ENCODE data around the gene OBP2A.
"Not testable (repeated sequence)": the region's sequence is repeated elsewhere in the genome, so short reads cannot be mapped to it uniquely, and the experiment has no call there.

Gene OBP2A, protein sequence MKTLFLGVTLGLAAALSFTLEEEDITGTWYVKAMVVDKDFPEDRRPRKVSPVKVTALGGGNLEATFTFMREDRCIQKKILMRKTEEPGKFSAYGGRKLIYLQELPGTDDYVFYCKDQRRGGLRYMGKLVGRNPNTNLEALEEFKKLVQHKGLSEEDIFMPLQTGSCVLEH

DNA sequence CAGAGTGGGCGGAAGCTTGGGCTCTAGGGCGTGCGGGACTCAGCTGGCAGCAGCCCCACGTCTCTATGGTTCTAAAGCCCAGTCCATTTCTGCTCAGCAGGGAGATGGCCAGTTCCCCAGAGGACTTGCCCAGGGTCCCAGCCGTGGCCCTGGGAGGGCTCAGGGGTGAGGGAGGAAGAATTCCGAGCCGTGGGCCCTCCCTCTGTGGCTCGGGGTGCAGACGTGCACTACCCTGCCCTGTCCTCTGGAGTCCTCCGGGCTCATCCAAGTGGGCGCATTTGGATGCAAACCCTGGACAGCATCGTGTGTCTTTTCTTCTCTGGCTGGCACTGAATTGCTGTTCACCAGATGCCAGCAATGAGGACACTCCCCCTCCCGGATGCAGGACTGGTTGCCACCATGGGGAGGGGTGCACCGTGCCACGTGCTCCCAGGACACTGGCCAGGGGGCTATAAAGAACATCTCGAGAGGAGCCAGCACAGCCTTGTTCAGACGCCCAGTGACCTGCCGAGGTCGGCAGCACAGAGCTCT is at the start of gene OBP2A:
Gene OBP2A (plus strand): TSS at position 481 of the 531 bp plus-strand sequence. CDS start 55 bp downstream, outside the sequence.
- H3K27me3 Mint-ChIP-seq (ENCODE audit: low read depth); H3K4me1 Mint-ChIP-seq (ENCODE audit: low read depth); H3K9me3 Mint-ChIP-seq; H3K4me3 Mint-ChIP-seq; H3K36me3 Mint-ChIP-seq (ENCODE audit: low read depth); DNase-seq (ENCODE audit: low spot score); H3K27ac Mint-ChIP-seq: not testable (repeated sequence)

DNA sequence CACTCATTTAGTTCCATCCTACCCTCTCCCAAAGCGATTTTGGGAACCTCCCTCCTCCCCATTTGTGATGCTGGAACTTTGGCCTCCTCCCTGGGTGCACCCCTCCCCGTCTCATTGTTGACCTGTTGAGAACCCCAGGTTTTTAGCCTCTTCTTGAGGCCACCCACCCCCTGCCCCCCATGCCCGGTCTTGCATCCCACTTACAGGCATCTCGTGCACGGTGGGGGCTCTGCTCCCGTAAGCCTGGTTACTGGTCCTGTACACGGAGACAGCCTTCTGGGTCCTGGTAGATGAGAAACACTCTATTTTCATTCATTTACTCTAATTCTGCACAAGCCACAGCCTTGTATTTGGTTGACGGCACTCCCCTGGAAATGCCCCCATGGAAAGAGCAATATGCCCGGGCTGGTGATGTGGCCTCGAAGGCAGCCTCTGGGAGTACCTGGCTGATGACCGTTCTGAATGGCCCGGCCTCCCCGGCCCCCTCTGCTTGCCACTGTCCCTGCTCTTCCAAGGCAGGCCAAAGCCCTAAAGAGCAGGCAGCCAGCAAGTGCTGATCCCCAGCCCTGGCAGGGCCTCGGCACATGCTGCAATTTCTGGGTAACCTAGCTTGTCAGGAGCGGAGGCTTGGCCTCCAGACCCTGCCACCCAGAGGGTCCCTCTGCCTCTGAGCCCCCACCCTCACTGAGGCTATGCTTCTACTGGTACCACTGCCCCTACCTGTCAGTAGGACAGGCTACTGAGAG is 47.4 kb upstream of the OBP2A start:
- H3K4me3 Mint-ChIP-seq: no peak overlapping the region
- H3K27ac Mint-ChIP-seq: no peak overlapping the region
- peaks cover 7% of the 10 kb centered on the region for H3K4me1 Mint-ChIP-seq (ENCODE audit: low read depth)
- H3K36me3 Mint-ChIP-seq (ENCODE audit: low read depth): peaks cover 14% of the 10 kb centered on the region
- no peak for DNase-seq (ENCODE audit: low spot score)
- no peaks in the 10 kb centered on the region for H3K9me3 Mint-ChIP-seq
- H3K27me3 Mint-ChIP-seq (ENCODE audit: low read depth): peaks cover 7% of the 10 kb centered on the region

DNA sequence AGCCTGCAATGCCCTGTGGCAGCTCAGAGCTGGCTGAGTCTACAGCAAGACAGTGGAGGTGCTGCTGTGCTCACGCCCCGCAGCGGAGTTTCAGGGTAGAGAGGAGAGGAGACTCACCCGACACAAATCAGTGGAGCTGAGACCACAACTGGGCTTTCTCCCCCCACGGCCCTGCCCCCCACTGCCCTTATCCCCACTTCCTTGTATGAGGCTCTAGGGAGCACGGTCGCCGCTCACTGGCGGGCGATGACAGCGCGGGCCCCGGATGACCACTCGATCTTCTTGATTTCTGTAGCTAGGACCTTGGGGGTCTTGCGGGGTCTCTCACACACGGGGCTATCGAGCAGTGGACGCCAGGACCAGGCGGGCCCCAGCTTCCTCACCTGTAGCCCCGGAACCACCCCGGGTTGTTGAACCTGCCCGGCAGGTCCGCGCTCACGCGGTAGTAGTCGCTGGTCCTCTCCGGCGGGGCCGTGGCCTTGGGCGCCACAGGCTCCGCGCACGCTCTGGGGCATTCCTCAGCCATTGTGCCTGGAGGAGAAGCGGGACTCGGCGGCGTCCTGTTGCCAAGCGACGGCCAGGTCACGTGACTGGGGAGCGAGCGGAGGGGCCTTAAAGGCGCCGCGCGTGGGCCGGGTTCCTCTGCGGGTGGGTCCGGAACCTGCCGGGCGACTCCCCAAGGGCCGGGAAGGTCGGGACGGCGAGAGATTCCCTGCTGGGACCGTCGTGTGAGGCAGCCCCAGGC is 46.4 kb upstream of the OBP2A start:
- H3K27me3 Mint-ChIP-seq (ENCODE audit: low read depth): peaks cover 7% of the 10 kb centered on the region
- peaks cover 7% of the 10 kb centered on the region for H3K4me1 Mint-ChIP-seq (ENCODE audit: low read depth)
- H3K36me3 Mint-ChIP-seq (ENCODE audit: low read depth): peaks cover 17% of the 10 kb centered on the region
- H3K4me3 Mint-ChIP-seq: peak overlapping the region; percentile 65
- H3K9me3 Mint-ChIP-seq: no peaks in the 10 kb centered on the region
- DNase-seq (ENCODE audit: low spot score): peak; percentile 82
- H3K27ac Mint-ChIP-seq: peak overlapping the region; percentile 45

DNA sequence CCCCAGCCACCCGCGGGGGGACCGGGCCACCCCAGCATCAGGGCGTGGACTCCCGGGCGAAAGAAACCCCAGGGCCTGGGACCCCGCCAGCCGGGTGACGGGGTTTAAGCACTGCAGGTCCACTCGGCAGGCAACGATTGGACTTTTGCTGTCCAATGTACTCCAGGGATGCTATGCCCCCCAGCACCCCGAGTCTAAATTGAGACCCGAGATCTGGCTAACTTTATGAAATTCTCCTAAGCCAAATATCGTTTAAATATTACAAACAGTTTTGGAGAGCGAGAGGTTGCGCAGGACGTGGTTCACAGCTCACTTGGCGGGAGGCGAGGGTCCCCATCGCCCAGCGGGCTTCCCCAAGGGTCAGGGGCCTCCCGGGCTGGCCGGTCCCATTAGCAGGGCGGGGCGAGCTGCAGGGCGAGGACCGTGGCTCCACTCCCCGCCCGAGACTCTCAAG is 45.8 kb upstream of the OBP2A start:
- Mint-ChIP-seq H3K9me3 (no peaks in the 10 kb centered on the region), H3K27ac (no peak overlapping the region), H3K4me1 (ENCODE audit: low read depth) (peaks cover 9% of the 10 kb centered on the region), H3K36me3 (ENCODE audit: low read depth) (peaks cover 19% of the 10 kb centered on the region), H3K4me3 (peak overlapping the region; percentile 91), H3K27me3 (ENCODE audit: low read depth) (peaks cover 7% of the 10 kb centered on the region)
- no peak for DNase-seq (ENCODE audit: low spot score)

DNA sequence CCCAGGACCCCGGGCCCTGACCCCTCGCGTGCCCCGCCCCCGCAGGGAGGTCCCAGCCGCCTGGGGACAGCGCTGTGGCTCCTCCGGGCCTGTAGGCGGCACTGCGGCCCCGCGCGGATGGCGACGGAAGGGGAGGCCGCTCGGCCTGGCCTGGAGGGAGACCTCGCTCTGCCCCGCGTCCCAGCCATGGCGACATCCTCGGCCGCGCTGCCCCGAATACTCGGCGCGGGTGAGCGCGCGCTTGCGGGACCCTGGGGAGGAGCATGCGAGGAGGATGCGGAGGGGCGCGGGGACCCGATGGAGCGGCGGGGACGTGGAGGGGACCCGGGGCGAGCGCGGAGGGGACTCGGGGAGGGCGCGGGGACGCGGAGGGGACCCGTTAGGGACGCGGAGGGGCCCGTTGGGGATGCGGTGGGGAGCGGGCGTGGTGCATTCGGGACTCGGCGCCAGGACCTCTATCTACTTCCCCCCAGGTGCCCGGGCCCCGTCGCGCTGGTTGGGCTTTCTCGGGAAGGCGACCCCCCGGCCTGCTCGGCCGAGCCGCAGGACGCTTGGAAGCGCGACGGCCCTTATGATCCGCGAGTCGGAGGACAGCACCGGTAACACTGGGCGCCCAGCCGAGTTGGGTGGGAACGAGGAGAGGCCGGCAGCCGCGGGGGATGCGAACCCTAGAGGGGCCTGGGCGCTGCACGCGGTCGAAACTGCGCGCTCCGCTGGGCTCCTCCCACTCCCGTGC is 45.2 kb upstream of the OBP2A start, which contains the start of gene MRPS2:
Gene MRPS2 (plus strand): TSS at position 158 of the 736 bp plus-strand sequence. CDS start 29 bp downstream, at position 187.
- Mint-ChIP-seq H3K4me1 (ENCODE audit: low read depth) (peaks cover 9% of the 10 kb centered on the region), H3K36me3 (ENCODE audit: low read depth) (peaks cover 19% of the 10 kb centered on the region), H3K9me3 (no peaks in the 10 kb centered on the region), H3K27me3 (ENCODE audit: low read depth) (peaks cover 7% of the 10 kb centered on the region), H3K27ac (peak within 1 kb of the TSS; percentile 94), H3K4me3 (peak within 1 kb of the TSS; percentile 91)
- peak; percentile 88 for DNase-seq (ENCODE audit: low spot score)

DNA sequence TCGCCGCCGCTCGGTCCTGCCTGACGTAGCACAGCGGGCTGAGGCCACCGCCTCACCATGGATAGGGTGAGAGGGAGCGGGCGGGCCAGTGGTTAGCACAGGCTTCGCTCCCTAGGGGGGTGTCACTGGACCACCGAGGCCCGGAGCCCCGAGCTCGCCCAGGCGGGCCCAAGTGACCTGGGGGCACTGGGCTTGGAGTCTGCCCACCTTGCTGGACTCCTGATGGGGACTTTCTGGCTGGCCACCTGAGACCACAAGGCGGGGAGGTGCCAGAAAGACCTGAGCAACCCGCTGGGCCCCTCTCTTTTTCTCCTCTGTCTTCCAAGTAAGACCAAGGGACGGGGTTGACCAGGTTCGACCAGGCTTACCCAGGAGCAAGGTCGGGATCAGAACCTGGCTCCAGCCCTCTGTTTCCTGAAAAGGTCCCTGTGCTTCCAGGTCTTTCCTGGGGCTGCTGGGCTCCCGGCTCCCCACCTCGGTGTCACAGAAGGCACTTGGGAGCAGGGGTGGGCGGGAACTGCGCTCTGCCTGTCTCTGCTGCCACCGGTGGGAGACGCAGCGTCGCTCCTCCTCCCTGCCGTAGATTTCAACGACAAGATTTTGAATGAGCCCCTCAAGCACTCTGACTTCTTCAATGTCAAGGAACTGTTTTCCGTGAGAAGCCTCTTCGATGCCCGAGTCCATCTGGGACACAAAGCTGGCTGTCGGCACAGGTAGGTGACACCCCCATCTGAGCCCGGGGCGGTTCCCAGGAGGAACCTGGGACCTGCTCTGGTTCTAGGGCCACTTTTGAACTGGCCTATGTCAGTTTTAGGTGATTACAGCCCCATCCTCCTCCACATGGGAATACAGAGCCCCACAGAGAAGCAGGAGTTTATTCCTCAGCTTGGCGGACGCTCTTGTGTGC is 44.4 kb upstream of the OBP2A start:
- Mint-ChIP-seq H3K36me3 (ENCODE audit: low read depth) (peaks cover 19% of the 10 kb centered on the region), H3K27me3 (ENCODE audit: low read depth) (peaks cover 7% of the 10 kb centered on the region), H3K4me1 (ENCODE audit: low read depth) (peaks cover 9% of the 10 kb centered on the region), H3K27ac (peak overlapping the region; percentile 82), H3K4me3 (peak overlapping the region; percentile 91), H3K9me3 (no peaks in the 10 kb centered on the region)
- no peak for DNase-seq (ENCODE audit: low spot score)

DNA sequence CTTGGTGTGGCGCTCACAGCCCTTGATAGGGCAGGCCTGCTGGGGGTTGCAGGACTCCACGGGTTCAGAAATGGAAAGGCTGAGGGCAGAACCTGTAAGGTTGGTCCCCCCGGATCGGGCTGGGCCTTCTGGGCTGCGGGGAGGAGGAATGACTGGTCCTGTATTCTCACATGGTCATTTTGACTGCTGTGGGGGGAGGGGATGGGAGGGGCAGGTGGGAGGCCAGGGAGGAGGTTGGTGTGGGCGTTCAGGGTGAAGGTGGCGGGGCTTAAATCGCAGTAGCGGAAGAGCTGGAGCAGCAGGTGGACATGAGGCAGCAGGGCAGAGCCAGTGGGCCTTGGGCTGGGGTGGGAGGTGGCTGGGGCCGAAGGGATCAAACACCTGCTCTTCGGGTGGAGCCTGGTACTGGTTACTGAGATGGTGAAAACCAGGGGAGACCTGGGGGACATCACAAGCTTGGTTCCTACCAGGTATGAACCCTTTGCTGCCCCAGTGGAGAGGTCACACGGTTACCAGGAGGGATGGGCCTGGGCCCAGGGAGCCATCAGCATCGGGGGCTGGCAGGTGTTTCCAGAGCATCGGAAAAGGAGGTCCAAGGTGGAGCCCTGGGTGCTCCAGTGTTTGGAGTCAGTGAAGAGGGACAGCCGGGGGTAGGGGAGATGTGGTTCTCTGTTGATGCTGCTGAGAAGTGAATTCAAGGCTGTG is 43.6 kb upstream of the OBP2A start:
- Mint-ChIP-seq H3K4me3 (peak overlapping the region; percentile 91), H3K9me3 (no peaks in the 10 kb centered on the region), H3K27ac (peak overlapping the region; percentile 82), H3K36me3 (ENCODE audit: low read depth) (peaks cover 19% of the 10 kb centered on the region), H3K27me3 (ENCODE audit: low read depth) (peaks cover 7% of the 10 kb centered on the region), H3K4me1 (ENCODE audit: low read depth) (peaks cover 9% of the 10 kb centered on the region)
- no peak for DNase-seq (ENCODE audit: low spot score)

DNA sequence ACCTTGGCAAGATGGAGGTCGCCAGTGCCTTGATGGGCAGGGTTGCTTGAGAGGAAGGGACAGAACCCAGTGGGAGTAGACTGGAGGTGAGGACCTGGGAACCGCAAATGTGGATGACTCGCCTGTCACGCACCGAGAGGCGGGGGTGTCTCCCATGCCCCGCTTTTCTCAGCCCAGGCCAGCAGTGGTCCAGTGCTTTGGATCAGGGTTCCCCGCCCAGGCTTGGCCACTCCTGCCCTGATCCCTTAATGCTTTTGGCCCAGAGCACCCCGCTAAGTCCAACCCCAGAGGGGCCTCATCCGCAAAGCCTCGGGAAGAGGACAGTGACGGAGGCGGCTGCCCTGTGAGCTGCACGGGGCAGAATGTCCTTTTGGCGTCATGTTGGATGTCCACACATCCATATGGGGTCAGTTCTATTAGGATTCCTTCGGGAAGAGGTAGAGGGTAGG is 43.0 kb upstream of the OBP2A start:
- no peak for DNase-seq (ENCODE audit: low spot score)
- Mint-ChIP-seq H3K9me3 (no peaks in the 10 kb centered on the region), H3K27ac (no peak overlapping the region), H3K4me3 (no peak overlapping the region), H3K36me3 (ENCODE audit: low read depth) (peaks cover 19% of the 10 kb centered on the region), H3K27me3 (ENCODE audit: low read depth) (peaks cover 5% of the 10 kb centered on the region), H3K4me1 (ENCODE audit: low read depth) (peaks cover 9% of the 10 kb centered on the region)

DNA sequence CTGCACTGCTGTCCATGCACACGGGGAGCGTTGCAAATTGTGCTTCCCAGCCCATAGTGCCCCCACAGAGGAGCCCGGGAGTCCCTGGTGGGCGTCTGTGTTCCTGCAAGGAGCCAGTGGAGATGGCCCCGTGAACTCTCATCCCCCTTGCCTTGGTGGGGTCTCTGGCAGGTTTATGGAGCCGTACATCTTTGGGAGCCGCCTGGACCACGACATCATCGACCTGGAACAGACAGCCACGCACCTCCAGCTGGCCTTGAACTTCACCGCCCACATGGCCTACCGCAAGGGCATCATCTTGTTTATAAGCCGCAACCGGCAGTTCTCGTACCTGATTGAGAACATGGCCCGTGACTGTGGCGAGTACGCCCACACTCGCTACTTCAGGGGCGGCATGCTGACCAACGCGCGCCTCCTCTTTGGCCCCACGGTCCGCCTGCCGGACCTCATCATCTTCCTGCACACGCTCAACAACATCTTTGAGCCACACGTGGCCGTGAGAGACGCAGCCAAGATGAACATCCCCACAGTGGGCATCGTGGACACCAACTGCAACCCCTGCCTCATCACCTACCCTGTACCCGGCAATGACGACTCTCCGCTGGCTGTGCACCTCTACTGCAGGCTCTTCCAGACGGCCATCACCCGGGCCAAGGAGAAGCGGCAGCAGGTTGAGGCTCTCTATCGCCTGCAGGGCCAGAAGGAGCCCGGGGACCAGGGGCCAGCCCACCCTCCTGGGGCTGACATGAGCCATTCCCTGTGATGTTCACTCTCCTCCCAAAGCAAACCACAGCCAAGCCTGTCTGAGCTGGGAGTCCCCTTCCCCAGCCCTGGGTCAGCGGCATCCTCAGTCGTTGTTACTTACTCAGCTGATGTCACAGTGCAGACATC is 42.3 kb upstream of the OBP2A start:
- Mint-ChIP-seq H3K4me1 (ENCODE audit: low read depth) (peaks cover 9% of the 10 kb centered on the region), H3K36me3 (ENCODE audit: low read depth) (peaks cover 19% of the 10 kb centered on the region), H3K4me3 (no peak overlapping the region), H3K27me3 (ENCODE audit: low read depth) (no peaks in the 10 kb centered on the region), H3K9me3 (no peaks in the 10 kb centered on the region), H3K27ac (no peak overlapping the region)
- DNase-seq (ENCODE audit: low spot score): no peak

DNA sequence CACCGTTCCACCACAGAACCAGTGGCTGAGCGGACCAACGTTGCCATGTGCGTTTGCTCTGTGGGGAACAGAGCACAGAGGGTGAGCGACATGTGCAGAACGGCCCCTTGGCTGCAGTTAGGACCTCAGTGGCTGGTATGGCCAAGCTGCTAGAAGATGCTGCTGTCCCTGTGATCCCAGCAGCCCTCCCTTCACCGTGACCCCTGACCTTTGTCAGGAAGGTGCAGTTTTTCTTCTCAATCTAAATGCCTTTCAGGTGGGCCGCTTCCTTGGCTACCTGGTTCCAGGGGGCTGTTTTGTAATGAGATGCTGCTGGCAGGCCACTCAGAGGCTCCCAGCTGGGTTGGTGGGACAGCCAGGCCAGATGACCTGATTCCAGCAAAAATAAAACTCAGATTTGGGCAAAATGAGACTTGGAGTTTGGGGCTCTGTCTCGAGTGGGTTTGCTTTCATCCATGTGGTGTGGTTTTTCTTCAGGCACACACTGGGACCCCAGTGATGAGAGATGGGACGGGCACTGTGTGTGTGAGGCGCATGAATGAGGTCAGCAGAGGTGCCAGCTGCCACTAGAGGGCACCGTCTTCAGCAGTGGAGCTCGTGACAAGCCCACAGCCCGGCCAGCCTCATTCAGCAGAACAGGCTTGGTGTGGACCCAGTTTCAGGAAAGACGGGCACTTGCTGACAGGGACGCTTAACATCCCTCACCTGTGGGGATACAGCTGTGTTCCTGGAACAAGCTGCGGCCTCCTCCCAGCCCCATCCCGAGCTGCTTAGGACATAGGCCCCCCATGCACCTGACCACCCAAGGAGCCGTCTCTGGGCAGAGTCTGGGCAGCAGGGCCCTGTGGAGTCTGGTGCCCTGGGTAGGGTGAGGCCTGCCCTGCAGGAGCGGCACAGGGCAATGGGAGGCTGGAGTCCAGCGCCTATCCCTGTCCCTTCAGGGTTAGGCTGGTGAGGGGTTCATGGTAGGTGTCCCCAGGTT is 41.4 kb upstream of the OBP2A start:
- Mint-ChIP-seq H3K27ac (no peak overlapping the region), H3K36me3 (ENCODE audit: low read depth) (peaks cover 19% of the 10 kb centered on the region), H3K4me1 (ENCODE audit: low read depth) (peaks cover 7% of the 10 kb centered on the region), H3K4me3 (no peak overlapping the region), H3K27me3 (ENCODE audit: low read depth) (peaks cover 9% of the 10 kb centered on the region), H3K9me3 (peaks cover 9% of the 10 kb centered on the region)
- DNase-seq (ENCODE audit: low spot score): peak; percentile 46

All from T-helper 2 cell treated with Interferon-gamma antibody and Interleukin-4, amounts not matched to agents 5 μg/mL and 100 μg/mL, for 36 hours (primary cell).